Panc1 (cell line): ENCODE data around the gene FOXN4.

Experiments used
- CTCF ChIP-seq: fragments of 450-650 bp; IDR thresholded peaks from 2 replicates; pipeline ENCODE4 v1.5.1; 2017; ENCODE audit warnings: mild to moderate bottlenecking
- POLR2AphosphoS5 ChIP-seq: IDR thresholded peaks from 2 replicates; pipeline ENCODE4 v1.6.1; 2012; ENCODE audit warnings: mild to moderate bottlenecking, low read depth, low read length, moderate library complexity
- SIN3A ChIP-seq: IDR thresholded peaks from 2 replicates; pipeline ENCODE4 v1.6.1; 2012; ENCODE audit warnings: low read depth, mild to moderate bottlenecking, low read length, moderate library complexity, borderline replicate concordance; ENCODE audit not compliant: insufficient read depth
- TCF7L2 ChIP-seq: IDR thresholded peaks from 2 replicates; pipeline ENCODE4 v1.6.1; 2011; ENCODE audit warnings: mild to moderate bottlenecking, low read depth, low read length, inconsistent platforms

GRCh38 chr12:109239179-109239578, 69.9 kb downstream of the FOXN4 start:
- TF ChIP-seq SIN3A (no peak), CTCF (no peak), POLR2AphosphoS5 (no peak), TCF7L2 (no peak)
